Gastroesophageal sphincter (tissue), 4 donors: Measurements from ENCODE around the gene UEVLD. TPM values are rescaled to one million over a fixed set of nuclear protein-coding genes. Genes with fewer than 3 reads are reported as not detected.

Experiments used
- ATAC-seq: fragments of 150-250 bp; one replicate; pipeline ENCODE4 v1.9.1; 2016; ENCODE audit warnings: mild to moderate bottlenecking, moderate library complexity
- H3K27ac ChIP-seq, 4 donors: fragments of 200-600 bp; sonication (generic) in 3 of 4; 1 replicate in 3 of 4; 2 replicates in 1 of 4; pipeline ENCODE4 v1.5.1; 2016 to 2019
- H3K27me3 ChIP-seq: fragments of 200-600 bp; sonication (generic); one replicate; pipeline ENCODE4 v1.5.1; 2019
- H3K36me3 ChIP-seq, 2 donors: fragments of 200-600 bp; sonication (generic); one replicate each; pipeline ENCODE4 v1.5.1; 2019; ENCODE audit warnings: control low read depth in 1 of 2
- H3K4me1 ChIP-seq, 3 donors: fragments of 200-600 bp; sonication (generic); 1 replicate in 2 of 3; 2 replicates in 1 of 3; pipeline ENCODE4 v1.5.1; 2016 to 2019; ENCODE audit warnings: control low read depth in 2 of 3
- H3K4me3 ChIP-seq, 2 donors: fragments of 200-600 bp; sonication (generic); one replicate each; pipeline ENCODE4 v1.5.1; 2019; ENCODE audit warnings: mild to moderate bottlenecking in 1 of 2, moderate library complexity in 1 of 2
- H3K9me3 ChIP-seq, 3 donors: fragments of 200-600 bp; sonication (generic); one replicate each; pipeline ENCODE4 v1.5.1; 2017 to 2019; ENCODE audit warnings: control low read depth in 2 of 3
- EP300 ChIP-seq: sonication (generic); formaldehyde crosslinking; IDR thresholded peaks from one replicate; pipeline ENCODE4 v1.6.1; 2017; ENCODE audit warnings: antibody characterized with exemption, mild to moderate bottlenecking
- POLR2A ChIP-seq, 2 donors: fragments of 450-650 bp; IDR thresholded peaks; one replicate each; pipeline ENCODE4 v1.6.1; 2017; ENCODE audit warnings: antibody characterized with exemption in 2 of 2, mild to moderate bottlenecking in 2 of 2, moderate library complexity in 1 of 2
- POLR2AphosphoS5 ChIP-seq: sonication (generic); formaldehyde crosslinking; IDR thresholded peaks from one replicate; pipeline ENCODE4 v1.6.1; 2017; ENCODE audit warnings: antibody characterized with exemption
- WGBS, 2 donors: methylation state at CpG; one replicate each; pipeline ENCODE4 v1.1.5; 2018; ENCODE audit warnings: low coverage in 1 of 2; 5-methylcytosine and 5-hydroxymethylcytosine counted together
- total RNA-seq, 4 donors: library from RNA; depleted of rRNA; stranded (reverse); fragments of >200 nt; gene quantifications; one replicate each; pipeline ENCODE4 v1.1.0, GENCODE V29; 2016
- TF ChIP-seq, protein P1 (sequence below), 4 experiments: fragments of 200-600 bp in 2 of 4; fragments of 450-650 bp in 2 of 4; sonication (generic) in 1 of 4; IDR thresholded peaks; one replicate each; pipeline ENCODE4 v1.5.1; 2017 to 2019; ENCODE audit warnings: antibody characterized with exemption in 4 of 4, mild to moderate bottlenecking in 2 of 4, moderate library complexity in 2 of 4

UEVLD gene
- total RNA-seq, 4 donors from 2014 or later, result 33.7 to 45.6 (median 38.9) TPM

DNA sequence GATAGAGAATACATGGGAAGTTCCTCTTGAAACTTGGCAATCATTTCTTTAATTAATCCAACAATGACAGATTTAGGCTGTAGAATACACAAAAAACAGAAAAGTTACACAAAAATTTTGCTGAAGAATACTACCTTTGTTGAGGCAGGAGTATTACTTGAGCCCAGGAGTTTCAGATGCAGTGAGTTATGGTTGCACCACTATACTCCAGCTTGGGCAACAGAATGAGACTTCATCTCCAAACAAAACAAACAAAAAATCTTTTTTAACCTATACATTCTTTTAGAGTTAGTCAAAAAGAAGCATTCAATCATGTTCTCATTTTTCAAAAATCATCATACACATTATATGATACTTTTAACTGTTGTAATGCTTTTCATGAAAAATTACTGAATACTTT is 22.1 kb downstream of the UEVLD start:
- ATAC-seq, result no peak
- Histone ChIP-seq H3K27me3 (no peaks in the 10 kb centered on the region), H3K27ac (no peak overlapping the region), H3K4me3 (no peak overlapping the region), H3K4me1 (no peaks in the 10 kb centered on the region), H3K9me3 (no peaks in the 10 kb centered on the region), H3K36me3 (peaks cover 0 to 92% of the 10 kb centered on the region in 2 donors)
- TF ChIP-seq POLR2A (IDR thresholded peaks at IDR 0.05), result no peak
- no peak for TF ChIP-seq POLR2AphosphoS5
- TF ChIP-seq EP300, result no peak
- TF ChIP-seq, protein P1, sequence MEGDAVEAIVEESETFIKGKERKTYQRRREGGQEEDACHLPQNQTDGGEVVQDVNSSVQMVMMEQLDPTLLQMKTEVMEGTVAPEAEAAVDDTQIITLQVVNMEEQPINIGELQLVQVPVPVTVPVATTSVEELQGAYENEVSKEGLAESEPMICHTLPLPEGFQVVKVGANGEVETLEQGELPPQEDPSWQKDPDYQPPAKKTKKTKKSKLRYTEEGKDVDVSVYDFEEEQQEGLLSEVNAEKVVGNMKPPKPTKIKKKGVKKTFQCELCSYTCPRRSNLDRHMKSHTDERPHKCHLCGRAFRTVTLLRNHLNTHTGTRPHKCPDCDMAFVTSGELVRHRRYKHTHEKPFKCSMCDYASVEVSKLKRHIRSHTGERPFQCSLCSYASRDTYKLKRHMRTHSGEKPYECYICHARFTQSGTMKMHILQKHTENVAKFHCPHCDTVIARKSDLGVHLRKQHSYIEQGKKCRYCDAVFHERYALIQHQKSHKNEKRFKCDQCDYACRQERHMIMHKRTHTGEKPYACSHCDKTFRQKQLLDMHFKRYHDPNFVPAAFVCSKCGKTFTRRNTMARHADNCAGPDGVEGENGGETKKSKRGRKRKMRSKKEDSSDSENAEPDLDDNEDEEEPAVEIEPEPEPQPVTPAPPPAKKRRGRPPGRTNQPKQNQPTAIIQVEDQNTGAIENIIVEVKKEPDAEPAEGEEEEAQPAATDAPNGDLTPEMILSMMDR (IDR thresholded peaks at IDR 0.05), result no peak

DNA sequence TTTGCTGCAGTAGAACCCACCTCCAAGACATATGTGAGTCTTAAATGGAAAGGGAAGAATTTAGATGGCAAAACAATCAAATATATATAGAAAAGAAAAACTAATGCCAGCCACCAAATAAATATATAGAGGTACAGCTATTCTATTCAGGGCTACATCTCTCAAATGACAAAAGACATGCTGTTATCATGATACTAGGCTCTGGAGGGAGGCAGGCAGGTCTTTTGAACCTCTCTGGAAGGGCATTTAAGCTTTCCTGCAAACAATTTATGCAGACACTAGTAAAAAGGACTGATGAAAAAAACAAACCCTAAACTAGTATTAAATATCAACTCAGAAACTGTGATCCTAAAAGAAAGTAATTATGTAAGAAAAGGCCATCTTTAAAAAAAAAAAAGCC is 24.4 kb downstream of the UEVLD start:
- no peak overlapping the region for H3K4me3 ChIP-seq
- no peak overlapping the region for H3K27ac ChIP-seq
- no peaks in the 10 kb centered on the region for H3K4me1 ChIP-seq
- peaks cover 0 to 89% of the 10 kb centered on the region in 2 donors for H3K36me3 ChIP-seq
- ATAC-seq, result no peak
- H3K27me3 ChIP-seq, result no peaks in the 10 kb centered on the region
- TF ChIP-seq, protein P1 (IDR thresholded peaks at IDR 0.05), result no peak
- TF ChIP-seq POLR2A (IDR thresholded peaks at IDR 0.05), result no peak
- TF ChIP-seq POLR2AphosphoS5, result no peak
- no peak for TF ChIP-seq EP300
- no peaks in the 10 kb centered on the region for H3K9me3 ChIP-seq

DNA sequence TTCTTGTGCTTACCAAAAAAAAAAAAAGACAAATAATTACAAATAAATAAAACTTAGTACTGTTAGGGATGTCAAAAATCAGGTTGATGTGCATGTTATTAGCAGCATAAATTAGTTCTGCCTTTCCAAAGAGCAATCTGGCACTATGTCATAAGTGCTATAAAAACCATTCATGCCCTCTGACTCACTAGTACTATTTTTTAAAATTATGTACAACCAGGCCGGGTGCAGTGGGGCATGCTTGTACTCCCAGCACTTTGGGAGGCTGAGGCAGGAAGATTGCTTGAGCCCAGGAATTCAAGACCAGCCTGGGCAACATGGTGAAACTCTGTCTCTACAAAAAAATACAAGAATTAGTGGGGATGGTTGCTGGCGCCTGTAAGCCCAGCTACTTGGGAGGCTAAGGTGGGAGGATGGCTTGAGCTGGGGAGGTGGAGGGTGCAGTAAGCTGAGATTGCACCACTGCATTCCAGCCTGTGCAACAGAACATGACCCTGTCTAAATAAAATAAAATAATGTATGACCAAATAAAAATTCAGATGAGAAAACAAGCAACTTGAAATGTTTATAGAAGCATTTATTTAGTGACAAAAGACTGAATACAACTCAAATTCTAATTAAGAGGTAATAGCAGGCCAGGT is 25.3 kb downstream of the UEVLD start:
- H3K4me1 ChIP-seq, result no peaks in the 10 kb centered on the region
- no peak overlapping the region for H3K27ac ChIP-seq
- no peaks in the 10 kb centered on the region for H3K27me3 ChIP-seq
- no peak for ATAC-seq
- peaks cover 0 to 93% of the 10 kb centered on the region in 2 donors for H3K36me3 ChIP-seq
- 88 to 100% methylated on average over 1 to 2 of the region's 2 CpGs for WGBS, 2 donors
- no peaks in the 10 kb centered on the region for H3K9me3 ChIP-seq
- TF ChIP-seq POLR2A (IDR thresholded peaks at IDR 0.05), result no peak
- TF ChIP-seq EP300, result no peak
- TF ChIP-seq, protein P1 (IDR thresholded peaks at IDR 0.05), result no peak
- H3K4me3 ChIP-seq, result no peak overlapping the region

DNA sequence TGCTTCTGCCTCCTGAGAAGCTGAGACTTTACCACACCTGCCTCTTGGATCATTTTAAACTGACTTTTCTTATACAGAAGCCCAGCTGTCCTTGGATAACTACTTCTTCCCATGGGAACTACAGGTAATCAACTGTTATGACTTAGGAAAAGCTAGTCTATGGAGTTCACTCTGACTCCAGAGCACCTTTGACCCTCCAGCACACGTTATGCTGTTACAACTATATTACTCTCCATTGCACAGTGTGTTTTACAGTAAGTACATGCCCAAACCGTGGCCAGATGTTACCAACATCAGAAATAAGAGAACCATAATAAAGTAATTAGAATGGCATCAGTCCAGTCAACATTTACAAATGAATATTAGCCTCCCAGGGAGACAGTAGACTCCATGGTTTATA is 40.5 kb downstream of the UEVLD start:
- Histone ChIP-seq H3K9me3 (no peaks in the 10 kb centered on the region), H3K36me3 (peaks cover 0 to 89% of the 10 kb centered on the region in 2 donors), H3K27ac (no peak overlapping the region), H3K4me1 (no peaks in the 10 kb centered on the region), H3K27me3 (no peaks in the 10 kb centered on the region), H3K4me3 (no peak overlapping the region)
- no peak for ATAC-seq
- 71 to 82% methylated on average over 2 of the region's 2 CpGs for WGBS, 2 donors
- no peak for TF ChIP-seq POLR2AphosphoS5
- TF ChIP-seq POLR2A (IDR thresholded peaks at IDR 0.05), result no peak
- TF ChIP-seq, protein P1 (IDR thresholded peaks at IDR 0.05), result no peak
- no peak for TF ChIP-seq EP300

DNA sequence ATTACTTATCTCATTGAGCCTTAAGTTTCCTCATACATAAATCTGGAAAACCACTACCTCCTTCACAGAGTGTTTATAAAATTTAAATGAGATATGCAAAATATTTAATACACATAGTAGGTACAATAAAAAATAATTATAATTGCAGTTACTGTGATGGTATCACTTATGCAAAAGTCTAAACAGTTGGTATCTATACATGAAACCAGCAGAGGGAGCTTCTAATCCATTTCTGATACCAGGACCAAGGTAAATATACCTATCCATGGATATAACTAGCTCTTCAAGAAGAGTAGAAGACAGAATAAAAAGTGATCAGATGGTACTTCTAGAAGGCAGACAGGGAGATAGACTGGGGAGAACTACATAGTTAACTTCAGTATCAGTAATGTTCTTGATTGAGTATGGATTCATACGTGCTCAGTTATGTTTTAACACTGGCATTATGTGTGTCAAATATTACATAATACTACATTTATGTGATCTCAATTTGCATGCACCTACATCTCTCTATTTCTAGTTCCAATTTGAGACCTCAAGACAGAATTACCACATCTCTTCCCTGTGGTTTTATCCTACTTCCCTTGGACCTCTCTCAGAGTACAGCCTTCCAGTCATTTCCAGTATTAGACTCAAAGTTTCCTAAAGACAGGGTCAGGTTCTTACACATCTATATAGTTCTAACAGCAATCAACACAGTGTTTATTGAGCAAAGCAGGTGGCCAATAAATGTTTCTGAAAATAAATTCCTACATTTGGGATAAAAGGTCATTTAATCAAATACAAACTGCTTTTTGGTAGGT is 48.1 kb downstream of the UEVLD start:
- Histone ChIP-seq H3K27me3 (no peaks in the 10 kb centered on the region), H3K36me3 (peaks cover 0 to 59% of the 10 kb centered on the region in 2 donors), H3K4me1 (no peaks in the 10 kb centered on the region), H3K9me3 (no peaks in the 10 kb centered on the region), H3K4me3 (no peak overlapping the region), H3K27ac (no peak overlapping the region)
- ATAC-seq, result no peak
- WGBS, 2 donors, result 40 to 73% methylated on average over 1 of the region's 1 CpG
- TF ChIP-seq POLR2A (IDR thresholded peaks at IDR 0.05) (no peak), EP300 (no peak), POLR2AphosphoS5 (no peak)
- TF ChIP-seq, protein P1 (IDR thresholded peaks at IDR 0.05), result peak in 2 of 4 experiments; percentile 23 to 26
